Endothelial cell of umbilical vein (primary cell): ENCODE measurements around the gene LDB3.

Source experiments
- CTCF ChIP-seq, 2 donors: IDR thresholded peaks; 1 replicate in 1 of 2; 2 replicates in 1 of 2; pipeline ENCODE4 v1.5.1; 2011; ENCODE audit warnings: low read length in 2 of 2, mild to moderate bottlenecking in 2 of 2, moderate library complexity in 2 of 2, control low read depth in 1 of 2, inconsistent platforms in 1 of 2, low read depth in 1 of 2; ENCODE audit not compliant: insufficient read depth in 1 of 2; ENCODE audit errors: extremely low read depth in 1 of 2
- EZH2 ChIP-seq: IDR thresholded peaks from 2 replicates; pipeline ENCODE4 v1.6.1; 2012; ENCODE audit warnings: borderline replicate concordance, low read depth, mild to moderate bottlenecking, moderate library complexity, low read length, inconsistent platforms; ENCODE audit not compliant: severe bottlenecking
- JUN ChIP-seq: IDR thresholded peaks from 2 replicates; pipeline ENCODE4 v1.6.1; 2011; ENCODE audit warnings: borderline replicate concordance, low read depth; ENCODE audit not compliant: insufficient read length, insufficient read depth
- MAX ChIP-seq: IDR thresholded peaks from 2 replicates; pipeline ENCODE4 v1.6.1; 2011; ENCODE audit not compliant: insufficient read depth, insufficient read length
- MYC ChIP-seq: IDR thresholded peaks from one replicate; pipeline ENCODE4 v1.6.1; 2011; ENCODE audit warnings: mild to moderate bottlenecking, low read depth, low read length
- POLR2A ChIP-seq: IDR thresholded peaks from 2 replicates; pipeline ENCODE4 v1.6.1; 2012; ENCODE audit warnings: low read depth, mild to moderate bottlenecking, control low read depth, low read length
- POLR2AphosphoS5 ChIP-seq: IDR thresholded peaks from 2 replicates; pipeline ENCODE4 v1.6.1; 2012; ENCODE audit warnings: low read depth, mild to moderate bottlenecking, control low read depth, low read length, moderate library complexity; ENCODE audit not compliant: insufficient read depth

- no peak for TF ChIP-seq POLR2A
- TF ChIP-seq CTCF (IDR thresholded peaks at IDR 0.05; ENCODE audit: extremely low read depth in 1 of 2, insufficient read depth in 1 of 2, low read depth in 1 of 2, low read length in 2 of 2): no peak
- no peak for TF ChIP-seq EZH2
- TF ChIP-seq POLR2AphosphoS5: no peak
- no peak for TF ChIP-seq JUN
- no peak for TF ChIP-seq MAX
- no peak for TF ChIP-seq MYC
Measured at GRCh38 chr10:86690657-86691084, 22.4 kb downstream of the LDB3 start.
